Spleen (tissue), 7 donors: ENCODE data around the gene LCA5.

Source experiments
- CTCF ChIP-seq, 11 experiments: fragments of 200-600 bp in 7 of 11; fragments of 450-650 bp in 4 of 11; sonication (generic) in 4 of 11; IDR thresholded peaks in 8 of 11; conservative IDR thresholded peaks in 3 of 11; 1 replicate in 7 of 11; 2 replicates in 4 of 11; pipeline versions ENCODE4 v1.4.0 to v1.8.0; 2016 to 2021; ENCODE audit warnings: antibody characterized with exemption in 11 of 11, inconsistent platforms in 4 of 11, mild to moderate bottlenecking in 1 of 11
- POLR2A ChIP-seq, 3 donors: fragments of 450-650 bp; IDR thresholded peaks; one replicate each; pipeline ENCODE4 v1.5.1; 2017; ENCODE audit warnings: antibody characterized with exemption in 3 of 3, mild to moderate bottlenecking in 1 of 3
- donor health status: DM: no; HTN: no; CAD: no; lungs with moderate emphysema.
- donor health status: DM: no; HTN: no; CAD: no.
- donor health status: DM: no; HTN: no; CAD: no.

GRCh38 chr6:79520534-79520933 lies 16.7 kb downstream of the LCA5 start:
- TF ChIP-seq POLR2A (IDR thresholded peaks at IDR 0.05) (no peak), CTCF (IDR thresholded peaks at IDR 0.05 in 8 of 11, conservative IDR thresholded peaks at IDR 0.05 in 3 of 11) (no peak)
